K562 (cell line): ENCODE results near the gene HNRNPA2B1. TPM values are rescaled to one million over a fixed set of nuclear protein-coding genes. Genes with fewer than 3 reads are reported as not detected.

ENCODE experiments used
- ATAC-seq: fragments of 200-7000 bp; cut with Tn5 transposase; 3 replicates; pipeline ENCODE4 v1.9.1; 2020; ENCODE audit warnings: moderate library complexity
- BruUV-seq: library from RNA; stranded (reverse); fragments of 400-500 nt; replicated peaks from 2 replicates; lab custom pipeline; 2021; lab: Mats Ljungman, UMichigan
- CTCF ChIA-PET: fragments of 300-600 bp; formaldehyde crosslinking; extraction: SDS; loops from one replicate; lab custom pipeline; 2021; ENCODE audit warnings: low intra/inter-chr PET ratio; lab: Yijun Ruan, JAX
- POLR2A ChIA-PET: fragments of 300-600, 350-650 bp; sonication (Branson Sonifier 250); formaldehyde crosslinking; extraction: SDS; loops from one replicate; lab custom pipeline; 2021; ENCODE audit warnings: antibody characterized with exemption, inconsistent platforms; lab: Yijun Ruan, JAX
- DNase-seq, 4 experiments: peaks; one replicate each; pipeline versions ENCODE4 v3.0.0 to v3.0.0-alpha.2; 2011 to 2018; ENCODE audit warnings: low spot score in 3 of 4, mixed read lengths in 3 of 4; ENCODE audit errors: extremely low read depth in 1 of 4
- FAIRE-seq: peaks from 2 replicates; lab custom pipeline; 2011; peaks lifted over from hg19 to GRCh38; lab: Jason Lieb, UNC
- H2AFZ ChIP-seq: 2 replicates; pipeline ENCODE4 v1.6.0; 2011; ENCODE audit warnings: low read depth, low read length, control low read depth, inconsistent platforms
- H3K27ac ChIP-seq: fragments of 200-600 bp; 3 replicates; pipeline ENCODE4 v1.8.0; 2011; ENCODE audit warnings: low read depth, mild to moderate bottlenecking, control low read depth, inconsistent platforms, low read length, moderate library complexity, mixed read lengths; ENCODE audit errors: extremely low read depth
- H3K27me3 ChIP-seq, 2 experiments: fragments of 300-600 bp in 1 of 2; 2 replicates in 1 of 2; 3 replicates in 1 of 2; pipeline versions ENCODE4 v1.6.0 to v1.8.0; 2011; ENCODE audit warnings: inconsistent platforms in 2 of 2, low read length in 2 of 2, mild to moderate bottlenecking in 1 of 2, mixed read lengths in 1 of 2, moderate library complexity in 1 of 2; ENCODE audit not compliant: control insufficient read depth in 2 of 2, insufficient read depth in 2 of 2
- H3K36me3 ChIP-seq: fragments of 300-600 bp; 3 replicates; pipeline ENCODE4 v1.8.0; 2011; ENCODE audit warnings: mild to moderate bottlenecking, low read length, inconsistent platforms; ENCODE audit not compliant: control insufficient read depth, insufficient read depth
- H3K4me1 ChIP-seq, 2 experiments: fragments of 200-600 bp in 1 of 2; replicated peaks in 1 of 2; 2 replicates in 1 of 2; 3 replicates in 1 of 2; pipeline versions ENCODE4 v1.5.1 to v1.8.0; 2011; ENCODE audit warnings: inconsistent platforms in 2 of 2, low read length in 2 of 2, mild to moderate bottlenecking in 1 of 2, mixed read lengths in 1 of 2, moderate library complexity in 1 of 2; ENCODE audit not compliant: control insufficient read depth in 2 of 2, insufficient read depth in 2 of 2
- H3K4me2 ChIP-seq: 2 replicates; pipeline ENCODE4 v1.6.1; 2011; ENCODE audit warnings: low read length, control low read depth, inconsistent platforms, mixed read lengths; ENCODE audit not compliant: insufficient read depth
- H3K4me3 ChIP-seq: fragments of 200-600 bp; sonication (generic), shearing (Covaris generic); 2 replicates; pipeline ENCODE4 v1.5.1; 2016; ENCODE audit warnings: control low read depth, inconsistent platforms
- H3K79me2 ChIP-seq: fragments of 200-600 bp; 3 replicates; pipeline ENCODE4 v1.8.0; 2011; ENCODE audit warnings: low read length, inconsistent platforms; ENCODE audit not compliant: control insufficient read depth, insufficient read depth
- H3K9ac ChIP-seq, 2 experiments: 2 replicates each; pipeline versions ENCODE4 v1.6.0 to v1.6.1; 2011; ENCODE audit warnings: low read depth in 2 of 2, low read length in 2 of 2, control low read depth in 1 of 2, inconsistent platforms in 1 of 2, mild to moderate bottlenecking in 1 of 2, mixed read lengths in 1 of 2; ENCODE audit not compliant: insufficient read depth in 1 of 2
- H3K9me1 ChIP-seq: one replicate; pipeline ENCODE4 v1.6.0; 2011; ENCODE audit warnings: inconsistent platforms, mild to moderate bottlenecking, low read length, moderate library complexity; ENCODE audit not compliant: control insufficient read depth, insufficient read depth
- H3K9me3 ChIP-seq: replicated peaks from 2 replicates; pipeline ENCODE4 v1.5.1; 2011; ENCODE audit warnings: low read depth, low read length, inconsistent platforms; ENCODE audit not compliant: control insufficient read depth, insufficient read depth
- H4K20me1 ChIP-seq: replicated peaks from 2 replicates; pipeline ENCODE4 v1.6.1; 2011; ENCODE audit warnings: low read length, inconsistent platforms, mixed read lengths; ENCODE audit not compliant: control insufficient read depth, insufficient read depth
- HNRNPLL ChIP-seq: fragments of 200-400 bp; formaldehyde crosslinking; IDR thresholded peaks from 2 replicates; pipeline ENCODE4 v1.6.1; 2017; ENCODE audit warnings: low read length, low read depth, mild to moderate bottlenecking; ENCODE audit not compliant: poor library complexity, severe bottlenecking
- PYGO2 ChIP-seq: fragments of 450-650 bp; IDR thresholded peaks from 2 replicates; pipeline ENCODE4 v1.6.1; 2016; ENCODE audit warnings: mild to moderate bottlenecking, missing genetic modification characterization, moderate library complexity, missing compliant biosample characterization
- SAFB ChIP-seq: fragments of 200-400 bp; formaldehyde crosslinking; IDR thresholded peaks from 2 replicates; pipeline ENCODE4 v1.6.1; 2017; ENCODE audit warnings: low read depth, low read length, borderline replicate concordance
- TCF7L2 ChIP-seq: fragments of 150-350 bp; IDR thresholded peaks from 2 replicates; pipeline ENCODE4 v1.6.1; 2016; ENCODE audit warnings: low read depth, mild to moderate bottlenecking, low read length, moderate library complexity
- ZNF311 ChIP-seq: fragments of 250-450 bp; sonication (Bioruptor Pico); IDR thresholded peaks from 2 replicates; pipeline ENCODE4 v1.4.0; 2020; ENCODE audit warnings: mild to moderate bottlenecking, moderate library complexity
- WGBS: fragments of 100-300 bp; shearing (Covaris generic); methylation state at CpG from one replicate; pipeline ENCODE4 v1.1.6; 2016; ENCODE audit warnings: low coverage, mixed read lengths; ENCODE audit not compliant: insufficient coverage; ENCODE audit errors: missing lambda C conversion rate; 5-methylcytosine and 5-hydroxymethylcytosine counted together
- in situ Hi-C: fragments of 300-500 bp; cut with MboI; formaldehyde crosslinking; loops from 4 replicates; pipeline ENCODE4 v1.15.0; 2018; ENCODE audit warnings: inconsistent platforms, mixed read lengths
- intact Hi-C: fragments of 100-400 bp; cut with micrococcal nuclease; formaldehyde crosslinking; loops from 2 replicates; pipeline ENCODE4 v1.14.2; 2022
- polyA plus RNA-seq, 8 experiments: library from polyadenylated mRNA; depleted of rRNA in 4 of 8; stranded (reverse) in 5 of 8; unstranded in 3 of 8; fragments of >200 nt; fragmentation: Nextera tagmentation in 2 of 8; fragmentation: Illumina TruSeq in 1 of 8; extraction: Ambion mirVana in 2 of 8; extraction: Trizol in 1 of 8; gene quantifications; 2 replicates each; pipeline versions ENCODE4 v1.2.1 to v1.2.3, GENCODE V29; 2011 to 2014; ENCODE audit warnings: inconsistent platforms in 1 of 8, missing spikeins in 1 of 8
- total RNA-seq, 7 experiments: library from RNA; depleted of rRNA in 6 of 7; stranded (reverse); fragments of >200 nt in 6 of 7; fragmentation: Illumina TruSeq in 2 of 7; extraction: Trizol in 2 of 7; gene quantifications; 2 replicates each; pipeline versions ENCODE4 v1.2.1 to v1.2.3, GENCODE V29; 2011 to 2021; ENCODE audit warnings: low replicate concordance in 1 of 7
- TF ChIP-seq, protein P1 (sequence below): sonication (generic); formaldehyde crosslinking; IDR thresholded peaks from 2 replicates; pipeline ENCODE4 v1.8.1; 2023; ENCODE audit warnings: mild to moderate bottlenecking, missing genetic modification reagents
- TF ChIP-seq, protein P2 (sequence below): sonication (generic); formaldehyde crosslinking; IDR thresholded peaks from 2 replicates; pipeline ENCODE4 v1.8.1; 2023; ENCODE audit warnings: mild to moderate bottlenecking, missing genetic modification reagents
- TF ChIP-seq, protein P3 (sequence below): fragments of 250-450 bp; sonication (Bioruptor Pico); IDR thresholded peaks from 2 replicates; pipeline ENCODE4 v1.4.0; 2020; ENCODE audit warnings: mild to moderate bottlenecking, moderate library complexity, borderline replicate concordance

Gene HNRNPA2B1
- total and polyA plus RNA-seq, 9 of the 15 experiments (the other 6 are each of a cell fraction or from before 2014, with no cell fraction given): 630 to 1,989 (median 865) TPM

DNA sequence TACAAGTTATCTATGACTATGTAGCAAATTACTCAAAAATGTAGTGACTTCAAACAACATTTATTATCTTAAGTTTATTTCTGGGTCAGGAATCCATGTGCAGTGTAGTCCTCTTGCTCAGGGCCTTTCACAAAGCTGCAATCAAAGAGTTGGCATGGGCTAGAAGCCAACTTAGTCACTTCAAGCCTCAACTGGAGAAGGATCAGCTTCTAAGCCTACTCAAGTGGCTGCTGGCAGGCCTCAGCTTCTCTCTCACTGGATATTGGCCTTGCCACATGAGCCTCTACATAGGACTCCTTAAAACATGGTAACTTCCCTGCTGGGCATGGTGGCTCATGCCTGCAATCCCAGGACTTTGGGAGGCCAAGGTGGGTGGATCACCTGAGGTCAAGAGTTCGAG, 53.5 kb downstream of the HNRNPA2B1 start:
- Histone ChIP-seq H3K27ac (no peak overlapping the region), H3K36me3 (no peaks in the 10 kb centered on the region), H3K4me3 (no peak overlapping the region), H3K9me1 (no peaks in the 10 kb centered on the region), H3K9ac (no peak overlapping the region), H3K27me3 (peaks cover 0 to 4% of the 10 kb centered on the region in 2 experiments; a peak in 2 of 5 replicates), H3K79me2 (no peaks in the 10 kb centered on the region; the same call in 2 of the 3 replicates), H4K20me1 (no peaks in the 10 kb centered on the region), H3K9me3 (no peaks in the 10 kb centered on the region), H2AFZ (no peak overlapping the region), H3K4me1 (peaks cover 9 to 14% of the 10 kb centered on the region in 2 experiments; a peak in 4 of 5 replicates), H3K4me2 (no peak overlapping the region)
- ChIA-PET CTCF (no interaction called here), POLR2A (interaction anchor here (0.6 to 0.7 kb wide), 2 partner anchors 17 to 293 kb away, joined by 3 to 4 read pairs; no protein-coding TSS in a partner anchor)
- in situ Hi-C loops (no loop called here), intact Hi-C loops (no loop called here)
- DNase-seq (no peak), ATAC-seq (no peak), FAIRE-seq (no peak)
- 50% methylated on average over 1 of the region's 1 CpG for WGBS
- BruUV-seq: no TSS peak
- TF ChIP-seq ZNF311 (CRISPR knock-in tag) (no peak), PYGO2 (tag) (no peak), SAFB (no peak), HNRNPLL (no peak), TCF7L2 (no peak)
- TF ChIP-seq, protein P1, sequence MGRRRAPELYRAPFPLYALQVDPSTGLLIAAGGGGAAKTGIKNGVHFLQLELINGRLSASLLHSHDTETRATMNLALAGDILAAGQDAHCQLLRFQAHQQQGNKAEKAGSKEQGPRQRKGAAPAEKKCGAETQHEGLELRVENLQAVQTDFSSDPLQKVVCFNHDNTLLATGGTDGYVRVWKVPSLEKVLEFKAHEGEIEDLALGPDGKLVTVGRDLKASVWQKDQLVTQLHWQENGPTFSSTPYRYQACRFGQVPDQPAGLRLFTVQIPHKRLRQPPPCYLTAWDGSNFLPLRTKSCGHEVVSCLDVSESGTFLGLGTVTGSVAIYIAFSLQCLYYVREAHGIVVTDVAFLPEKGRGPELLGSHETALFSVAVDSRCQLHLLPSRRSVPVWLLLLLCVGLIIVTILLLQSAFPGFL (CRISPR knock-in tag): no peak
- TF ChIP-seq, protein P2, sequence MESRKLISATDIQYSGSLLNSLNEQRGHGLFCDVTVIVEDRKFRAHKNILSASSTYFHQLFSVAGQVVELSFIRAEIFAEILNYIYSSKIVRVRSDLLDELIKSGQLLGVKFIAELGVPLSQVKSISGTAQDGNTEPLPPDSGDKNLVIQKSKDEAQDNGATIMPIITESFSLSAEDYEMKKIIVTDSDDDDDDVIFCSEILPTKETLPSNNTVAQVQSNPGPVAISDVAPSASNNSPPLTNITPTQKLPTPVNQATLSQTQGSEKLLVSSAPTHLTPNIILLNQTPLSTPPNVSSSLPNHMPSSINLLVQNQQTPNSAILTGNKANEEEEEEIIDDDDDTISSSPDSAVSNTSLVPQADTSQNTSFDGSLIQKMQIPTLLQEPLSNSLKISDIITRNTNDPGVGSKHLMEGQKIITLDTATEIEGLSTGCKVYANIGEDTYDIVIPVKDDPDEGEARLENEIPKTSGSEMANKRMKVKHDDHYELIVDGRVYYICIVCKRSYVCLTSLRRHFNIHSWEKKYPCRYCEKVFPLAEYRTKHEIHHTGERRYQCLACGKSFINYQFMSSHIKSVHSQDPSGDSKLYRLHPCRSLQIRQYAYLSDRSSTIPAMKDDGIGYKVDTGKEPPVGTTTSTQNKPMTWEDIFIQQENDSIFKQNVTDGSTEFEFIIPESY (CRISPR knock-in tag): no peak
- TF ChIP-seq, protein P3, sequence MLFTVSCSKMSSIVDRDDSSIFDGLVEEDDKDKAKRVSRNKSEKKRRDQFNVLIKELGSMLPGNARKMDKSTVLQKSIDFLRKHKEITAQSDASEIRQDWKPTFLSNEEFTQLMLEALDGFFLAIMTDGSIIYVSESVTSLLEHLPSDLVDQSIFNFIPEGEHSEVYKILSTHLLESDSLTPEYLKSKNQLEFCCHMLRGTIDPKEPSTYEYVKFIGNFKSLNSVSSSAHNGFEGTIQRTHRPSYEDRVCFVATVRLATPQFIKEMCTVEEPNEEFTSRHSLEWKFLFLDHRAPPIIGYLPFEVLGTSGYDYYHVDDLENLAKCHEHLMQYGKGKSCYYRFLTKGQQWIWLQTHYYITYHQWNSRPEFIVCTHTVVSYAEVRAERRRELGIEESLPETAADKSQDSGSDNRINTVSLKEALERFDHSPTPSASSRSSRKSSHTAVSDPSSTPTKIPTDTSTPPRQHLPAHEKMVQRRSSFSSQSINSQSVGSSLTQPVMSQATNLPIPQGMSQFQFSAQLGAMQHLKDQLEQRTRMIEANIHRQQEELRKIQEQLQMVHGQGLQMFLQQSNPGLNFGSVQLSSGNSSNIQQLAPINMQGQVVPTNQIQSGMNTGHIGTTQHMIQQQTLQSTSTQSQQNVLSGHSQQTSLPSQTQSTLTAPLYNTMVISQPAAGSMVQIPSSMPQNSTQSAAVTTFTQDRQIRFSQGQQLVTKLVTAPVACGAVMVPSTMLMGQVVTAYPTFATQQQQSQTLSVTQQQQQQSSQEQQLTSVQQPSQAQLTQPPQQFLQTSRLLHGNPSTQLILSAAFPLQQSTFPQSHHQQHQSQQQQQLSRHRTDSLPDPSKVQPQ (CRISPR knock-in tag): no peak
